Measurements from ENCODE around the gene PTN. TPM values are rescaled to one million over a fixed set of nuclear protein-coding genes. Genes with fewer than 3 reads are reported as not detected.

The PTN gene
- total RNA-seq, 1 donor from 2014 or later: 145 TPM

DNA sequence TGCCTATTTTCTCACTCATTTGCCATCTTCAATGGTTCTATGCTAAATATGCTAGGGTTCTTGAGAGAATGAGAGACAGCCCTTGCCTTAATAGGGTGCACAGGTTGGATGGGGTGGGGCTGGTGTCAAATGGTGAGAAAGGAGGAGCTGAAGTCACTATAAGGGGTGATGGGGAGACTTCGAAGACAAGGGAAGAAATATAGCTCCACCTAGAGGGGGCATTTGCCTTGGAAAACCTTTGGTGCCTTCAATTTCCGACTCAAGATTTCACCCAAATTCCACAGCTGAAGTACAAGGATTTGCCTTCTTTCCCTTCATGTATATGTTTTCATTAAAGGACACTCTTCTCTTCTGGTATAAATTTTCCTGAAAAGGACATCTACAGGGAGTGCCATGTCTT, 5.6 kb downstream of the PTN start:
- no peak for DNase-seq (ENCODE audit: low spot score in 2 of 2, unreplicated experiment in 2 of 2)
- peaks cover 29% of the 10 kb centered on the region for H3K36me3 Mint-ChIP-seq
- H3K9me3 Mint-ChIP-seq: peaks cover 16% of the 10 kb centered on the region
- H3K4me1 Mint-ChIP-seq: peaks cover 15% of the 10 kb centered on the region
- no peak overlapping the region for H3K27ac Mint-ChIP-seq
- H3K4me3 Mint-ChIP-seq: no peak overlapping the region
- no peaks in the 10 kb centered on the region for H3K27me3 Mint-ChIP-seq (ENCODE audit: low read depth)
- TF ChIP-seq, protein P1, sequence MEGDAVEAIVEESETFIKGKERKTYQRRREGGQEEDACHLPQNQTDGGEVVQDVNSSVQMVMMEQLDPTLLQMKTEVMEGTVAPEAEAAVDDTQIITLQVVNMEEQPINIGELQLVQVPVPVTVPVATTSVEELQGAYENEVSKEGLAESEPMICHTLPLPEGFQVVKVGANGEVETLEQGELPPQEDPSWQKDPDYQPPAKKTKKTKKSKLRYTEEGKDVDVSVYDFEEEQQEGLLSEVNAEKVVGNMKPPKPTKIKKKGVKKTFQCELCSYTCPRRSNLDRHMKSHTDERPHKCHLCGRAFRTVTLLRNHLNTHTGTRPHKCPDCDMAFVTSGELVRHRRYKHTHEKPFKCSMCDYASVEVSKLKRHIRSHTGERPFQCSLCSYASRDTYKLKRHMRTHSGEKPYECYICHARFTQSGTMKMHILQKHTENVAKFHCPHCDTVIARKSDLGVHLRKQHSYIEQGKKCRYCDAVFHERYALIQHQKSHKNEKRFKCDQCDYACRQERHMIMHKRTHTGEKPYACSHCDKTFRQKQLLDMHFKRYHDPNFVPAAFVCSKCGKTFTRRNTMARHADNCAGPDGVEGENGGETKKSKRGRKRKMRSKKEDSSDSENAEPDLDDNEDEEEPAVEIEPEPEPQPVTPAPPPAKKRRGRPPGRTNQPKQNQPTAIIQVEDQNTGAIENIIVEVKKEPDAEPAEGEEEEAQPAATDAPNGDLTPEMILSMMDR (IDR thresholded peaks at IDR 0.05; ENCODE audit: unreplicated experiment): no peak

DNA sequence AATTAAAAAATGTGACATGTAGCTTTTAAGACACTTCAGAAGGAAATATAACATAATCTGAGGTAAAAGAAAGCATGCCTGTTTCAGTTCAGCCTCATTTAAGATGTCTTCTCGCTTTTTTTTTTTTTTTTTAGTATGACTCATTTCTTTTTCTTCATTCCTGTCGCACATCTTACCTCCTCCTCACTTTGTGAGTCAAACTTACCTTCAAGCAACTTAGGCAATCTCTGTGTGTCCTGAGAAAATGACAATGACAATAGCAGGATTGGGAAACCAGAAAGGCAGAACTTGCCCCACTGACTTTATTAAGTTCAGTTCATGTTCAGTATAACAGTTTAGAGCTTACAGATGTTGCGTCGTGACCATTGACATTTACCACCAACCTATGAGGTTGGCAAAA, 7.7 kb downstream of the PTN start:
- Mint-ChIP-seq H3K4me1 (peaks cover 4% of the 10 kb centered on the region), H3K36me3 (peaks cover 29% of the 10 kb centered on the region), H3K9me3 (peaks cover 16% of the 10 kb centered on the region), H3K4me3 (no peak overlapping the region), H3K27me3 (ENCODE audit: low read depth) (no peaks in the 10 kb centered on the region), H3K27ac (no peak overlapping the region)
- DNase-seq (ENCODE audit: low spot score in 2 of 2, unreplicated experiment in 2 of 2): no peak
- TF ChIP-seq, protein P1 (IDR thresholded peaks at IDR 0.05; ENCODE audit: unreplicated experiment): no peak

DNA sequence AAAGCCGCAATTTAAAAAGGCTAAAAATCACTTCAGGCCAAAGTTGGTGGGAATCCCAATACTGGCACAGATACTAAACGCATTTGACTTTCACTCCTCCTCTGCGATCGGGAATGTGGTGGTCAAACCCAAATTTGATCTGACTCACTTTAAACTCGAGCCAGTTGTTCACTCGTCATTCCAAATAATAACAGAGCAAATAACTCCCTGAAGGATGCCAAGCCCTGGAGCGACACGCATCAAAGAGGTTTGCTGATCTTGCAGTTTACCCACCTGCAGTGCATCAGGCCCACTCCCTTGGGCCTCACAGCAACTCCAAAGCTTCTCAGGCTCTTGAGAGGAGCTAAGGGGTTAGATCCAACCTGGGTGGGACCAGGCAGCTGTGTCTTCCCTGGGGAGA, 12.2 kb downstream of the PTN start:
- H3K36me3 Mint-ChIP-seq: peaks cover 7% of the 10 kb centered on the region
- peaks cover 25% of the 10 kb centered on the region for H3K4me1 Mint-ChIP-seq
- no peaks in the 10 kb centered on the region for H3K9me3 Mint-ChIP-seq
- TF ChIP-seq, protein P1 (IDR thresholded peaks at IDR 0.05; ENCODE audit: unreplicated experiment): no peak
- no peak overlapping the region for H3K4me3 Mint-ChIP-seq
- no peaks in the 10 kb centered on the region for H3K27me3 Mint-ChIP-seq (ENCODE audit: low read depth)
- no peak overlapping the region for H3K27ac Mint-ChIP-seq
- DNase-seq (ENCODE audit: low spot score in 2 of 2, unreplicated experiment in 2 of 2): no peak

DNA sequence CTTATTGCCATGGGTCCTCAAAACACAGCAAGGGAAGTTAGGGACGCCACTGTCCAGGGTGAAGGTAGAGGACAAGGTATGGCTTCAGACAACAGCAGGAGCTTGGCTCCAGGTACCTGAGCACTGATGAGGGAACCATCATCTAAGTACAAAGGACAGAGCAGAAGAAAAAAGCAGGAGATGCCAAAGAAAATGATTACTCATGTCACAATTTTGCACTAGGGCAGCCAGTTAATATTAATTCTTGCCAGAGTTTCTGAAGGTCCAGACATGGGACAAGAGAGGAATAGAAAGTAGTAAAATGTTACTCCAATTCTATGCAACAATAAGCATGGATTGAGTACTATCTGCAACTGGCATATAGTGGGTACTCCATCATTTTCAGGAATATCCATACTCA, 14.1 kb downstream of the PTN start:
- Mint-ChIP-seq H3K27me3 (ENCODE audit: low read depth) (no peaks in the 10 kb centered on the region), H3K4me1 (peaks cover 42% of the 10 kb centered on the region), H3K9me3 (no peaks in the 10 kb centered on the region), H3K27ac (no peak overlapping the region), H3K36me3 (peaks cover 4% of the 10 kb centered on the region), H3K4me3 (no peak overlapping the region)
- TF ChIP-seq, protein P1 (IDR thresholded peaks at IDR 0.05; ENCODE audit: unreplicated experiment): no peak
- no peak for DNase-seq (ENCODE audit: low spot score in 2 of 2, unreplicated experiment in 2 of 2)

DNA sequence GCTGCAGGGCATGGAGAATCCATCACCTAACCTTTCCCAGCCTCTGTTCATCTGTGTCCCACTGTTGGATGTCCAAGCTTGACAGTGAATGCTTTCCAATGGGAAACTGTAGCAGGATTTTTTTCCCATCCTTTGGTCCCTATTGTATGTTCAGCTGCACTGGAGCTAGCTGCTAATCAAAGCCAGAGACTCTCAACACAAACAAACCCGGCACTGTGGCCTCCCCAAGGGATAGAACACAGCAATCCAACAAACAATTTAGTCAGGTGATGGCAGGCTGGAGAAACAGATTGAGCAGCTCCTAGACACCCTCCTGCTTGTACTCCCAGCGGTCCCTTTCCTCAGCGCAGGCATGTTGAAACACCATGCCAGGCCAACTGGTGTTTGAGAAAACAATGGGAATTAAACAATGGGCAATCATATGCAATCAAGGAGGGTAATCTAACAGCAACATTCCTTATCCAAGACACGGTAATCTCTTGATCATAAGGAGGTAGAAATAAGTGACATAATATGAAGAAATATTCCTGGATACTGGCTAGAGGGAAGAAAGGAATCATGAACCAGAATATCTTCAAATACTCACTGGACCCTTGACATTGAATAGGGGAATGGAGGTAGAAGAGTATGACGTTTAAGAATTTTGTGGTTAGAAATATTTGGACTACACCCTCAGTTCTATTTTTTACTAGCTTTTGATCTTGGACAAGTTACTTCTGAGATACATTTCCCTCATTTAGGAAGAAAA, 15.0 kb downstream of the PTN start:
- no peak for DNase-seq (ENCODE audit: low spot score in 2 of 2, unreplicated experiment in 2 of 2)
- H3K36me3 Mint-ChIP-seq: peaks cover 4% of the 10 kb centered on the region
- H3K9me3 Mint-ChIP-seq: peaks cover 2% of the 10 kb centered on the region

More for the DNA sequence above, 15.0 kb downstream of the PTN start:
- TF ChIP-seq, protein P1 (IDR thresholded peaks at IDR 0.05; ENCODE audit: unreplicated experiment): no peak
- H3K4me3 Mint-ChIP-seq: no peak overlapping the region
- peak overlapping the region; percentile 10 for H3K27ac Mint-ChIP-seq
- H3K27me3 Mint-ChIP-seq (ENCODE audit: low read depth): no peaks in the 10 kb centered on the region
- peaks cover 42% of the 10 kb centered on the region for H3K4me1 Mint-ChIP-seq
